ENCODE data around the gene GTPBP2.
A peak's percentile ranks its signal among the peaks of the same experiment; 100 is the strongest.
"Not testable (repeated sequence)": the region's sequence is repeated elsewhere in the genome, so short reads cannot be mapped to it uniquely, and the experiment has no call there.

The GTPBP2 gene

GRCh38 chr6:43635387-43636307 lies 6.6 kb upstream of the GTPBP2 start, which contains the start of gene MAD2L1BP:
TSS of gene MAD2L1BP (plus strand) at chr6:43635840. CDS start at chr6:43635876, 36 bp downstream.
- no peaks in the 10 kb centered on the region for H3K27me3 Mint-ChIP-seq
- H3K4me3 Mint-ChIP-seq: peak within 1 kb of the TSS; percentile 97
- H3K9me3 Mint-ChIP-seq: no peaks in the 10 kb centered on the region
- peaks cover 27% of the 10 kb centered on the region for H3K36me3 Mint-ChIP-seq
- H3K4me1 Mint-ChIP-seq: peaks cover 65% of the 10 kb centered on the region
- peak; percentile 92 for ATAC-seq
- H3K27ac Mint-ChIP-seq: peak within 1 kb of the TSS; percentile 96

GRCh38 chr6:43634702-43635303 lies 5.7 kb upstream of the GTPBP2 start:
- peaks cover 19% of the 10 kb centered on the region for H3K36me3 Mint-ChIP-seq
- H3K4me1 Mint-ChIP-seq: peaks cover 66% of the 10 kb centered on the region
- no peak for ATAC-seq
- no peaks in the 10 kb centered on the region for H3K9me3 Mint-ChIP-seq
- peak overlapping the region; percentile 97 for H3K4me3 Mint-ChIP-seq
- peak overlapping the region; percentile 96 for H3K27ac Mint-ChIP-seq
- no peaks in the 10 kb centered on the region for H3K27me3 Mint-ChIP-seq

GRCh38 chr6:43633002-43633401 lies 3.9 kb upstream of the GTPBP2 start:
- not testable (repeated sequence) for H3K36me3 Mint-ChIP-seq, H3K9me3 Mint-ChIP-seq, H3K4me3 Mint-ChIP-seq, ATAC-seq, H3K27ac Mint-ChIP-seq, H3K27me3 Mint-ChIP-seq
- peaks cover 60% of the 10 kb centered on the region for H3K4me1 Mint-ChIP-seq

GRCh38 chr6:43630980-43631619 lies 2.0 kb upstream of the GTPBP2 start:
- peaks cover 60% of the 10 kb centered on the region for H3K4me1 Mint-ChIP-seq

GRCh38 chr6:43629505-43630300 lies 639 bp upstream of the GTPBP2 start:
- peak overlapping the region; percentile 100 for H3K4me3 Mint-ChIP-seq
- H3K36me3 Mint-ChIP-seq: peaks cover 22% of the 10 kb centered on the region
- H3K9me3 Mint-ChIP-seq: no peaks in the 10 kb centered on the region
- peaks cover 52% of the 10 kb centered on the region for H3K4me1 Mint-ChIP-seq
- ATAC-seq: peak; percentile 88
- peak overlapping the region; percentile 94 for H3K27ac Mint-ChIP-seq
- H3K27me3 Mint-ChIP-seq: no peaks in the 10 kb centered on the region

More at GRCh38 chr6:43630980-43631619, 2.0 kb upstream of the GTPBP2 start:
- H3K27me3 Mint-ChIP-seq: no peaks in the 10 kb centered on the region
- H3K4me3 Mint-ChIP-seq: no peak overlapping the region
- peaks cover 11% of the 10 kb centered on the region for H3K36me3 Mint-ChIP-seq
- H3K9me3 Mint-ChIP-seq: no peaks in the 10 kb centered on the region
- ATAC-seq: no peak
- no peak overlapping the region for H3K27ac Mint-ChIP-seq

- ATAC-seq: peak; percentile 28
Measured at GRCh38 chr6:43628393-43629103, 516 bp downstream of the GTPBP2 start.

GRCh38 chr6:43627008-43627825 lies 1.8 kb downstream of the GTPBP2 start:
- Mint-ChIP-seq H3K9me3 (no peaks in the 10 kb centered on the region), H3K4me1 (peaks cover 44% of the 10 kb centered on the region), H3K4me3 (peak overlapping the region; percentile 48), H3K27me3 (no peaks in the 10 kb centered on the region), H3K36me3 (peaks cover 45% of the 10 kb centered on the region), H3K27ac (peak overlapping the region; percentile 94)
- ATAC-seq: no peak

More at GRCh38 chr6:43628393-43629103, 516 bp downstream of the GTPBP2 start:
- Mint-ChIP-seq H3K9me3 (no peaks in the 10 kb centered on the region), H3K27ac (peak overlapping the region; percentile 94), H3K4me3 (peak overlapping the region; percentile 100), H3K27me3 (no peaks in the 10 kb centered on the region), H3K36me3 (peaks cover 32% of the 10 kb centered on the region), H3K4me1 (peaks cover 44% of the 10 kb centered on the region)

- Mint-ChIP-seq H3K27ac (no peak overlapping the region), H3K4me1 (peaks cover 42% of the 10 kb centered on the region), H3K27me3 (no peaks in the 10 kb centered on the region), H3K9me3 (no peaks in the 10 kb centered on the region), H3K4me3 (no peak overlapping the region), H3K36me3 (peaks cover 57% of the 10 kb centered on the region)
- ATAC-seq: no peak
Measured at GRCh38 chr6:43625393-43625992, 3.6 kb downstream of the GTPBP2 start.

GRCh38 chr6:43624786-43625288 lies 4.2 kb downstream of the GTPBP2 start:
- Mint-ChIP-seq H3K36me3 (peaks cover 60% of the 10 kb centered on the region), H3K27ac (no peak overlapping the region), H3K27me3 (no peaks in the 10 kb centered on the region), H3K4me3 (no peak overlapping the region), H3K9me3 (no peaks in the 10 kb centered on the region), H3K4me1 (peaks cover 37% of the 10 kb centered on the region)
- ATAC-seq: no peak

- Mint-ChIP-seq H3K36me3 (peaks cover 60% of the 10 kb centered on the region), H3K9me3 (no peaks in the 10 kb centered on the region), H3K4me1 (peaks cover 36% of the 10 kb centered on the region), H3K27ac (no peak overlapping the region), H3K4me3 (no peak overlapping the region), H3K27me3 (no peaks in the 10 kb centered on the region)
- no peak for ATAC-seq
Measured at GRCh38 chr6:43623880-43624785, 4.9 kb downstream of the GTPBP2 start.

- H3K36me3 Mint-ChIP-seq: peaks cover 60% of the 10 kb centered on the region
- H3K9me3 Mint-ChIP-seq: no peaks in the 10 kb centered on the region
- H3K4me3 Mint-ChIP-seq: no peak overlapping the region
- ATAC-seq: no peak
- peaks cover 23% of the 10 kb centered on the region for H3K4me1 Mint-ChIP-seq
- no peak overlapping the region for H3K27ac Mint-ChIP-seq
- H3K27me3 Mint-ChIP-seq: no peaks in the 10 kb centered on the region
Measured at GRCh38 chr6:43622541-43622940, 6.5 kb downstream of the GTPBP2 start.

GRCh38 chr6:43621836-43622180 lies 7.3 kb downstream of the GTPBP2 start:
- Mint-ChIP-seq H3K4me3 (no peak overlapping the region), H3K27ac (no peak overlapping the region), H3K4me1 (peaks cover 15% of the 10 kb centered on the region), H3K9me3 (no peaks in the 10 kb centered on the region), H3K27me3 (no peaks in the 10 kb centered on the region), H3K36me3 (peaks cover 58% of the 10 kb centered on the region)
- ATAC-seq: no peak

Data from stimulated activated memory B cell treated with anti-CD40 and anti-IgM and Interleukin-4, amounts not matched to agents 10 μg/mL and 1 μg/mL and 100 μg/mL, for 72 hours (primary cell).